Middle frontal gyrus (tissue), 1 donor: Measurements from ENCODE around the gene IBA57.

Experiments used
- DNase-seq: peaks from one replicate; pipeline ENCODE4 v3.0.0-alpha.2; 2015; ENCODE audit warnings: low spot score; ENCODE audit errors: extremely low spot score

IBA57 gene

GRCh38 chr1:228144993-228145343, 20.6 kb upstream of the IBA57 start:
- no peak for DNase-seq

GRCh38 chr1:228145463-228146416, 19.9 kb upstream of the IBA57 start:
- DNase-seq, result no peak

- no peak for DNase-seq
Observed at GRCh38 chr1:228146417-228147150, 19.0 kb upstream of the IBA57 start.

DNA sequence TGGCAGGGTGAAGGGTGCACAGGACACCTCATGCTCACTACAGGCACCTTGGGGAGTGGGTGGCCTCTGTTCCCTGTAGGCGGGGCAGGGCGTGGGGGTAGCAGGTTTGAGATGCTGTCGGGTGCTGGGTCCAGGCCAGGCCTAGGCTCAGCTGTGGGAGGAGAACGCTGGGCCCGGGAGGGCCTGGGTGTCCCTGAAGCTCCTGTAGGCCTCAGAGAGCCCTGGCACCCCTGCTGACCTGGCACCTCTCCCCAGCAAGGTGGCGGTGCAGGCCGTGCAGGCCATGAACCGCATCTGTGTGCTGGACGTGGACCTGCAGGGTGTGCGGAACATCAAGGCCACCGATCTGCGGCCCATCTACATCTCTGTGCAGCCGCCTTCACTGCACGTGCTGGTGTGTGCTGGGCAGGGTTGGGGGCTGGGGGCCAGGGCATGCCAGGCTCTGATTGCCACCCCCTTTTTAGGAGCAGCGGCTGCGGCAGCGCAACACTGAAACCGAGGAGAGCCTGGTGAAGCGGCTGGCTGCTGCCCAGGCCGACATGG, 18.4 kb upstream of the IBA57 start:
- DNase-seq, result no peak

- no peak for DNase-seq
Observed at GRCh38 chr1:228147768-228148167, 17.8 kb upstream of the IBA57 start.

DNA sequence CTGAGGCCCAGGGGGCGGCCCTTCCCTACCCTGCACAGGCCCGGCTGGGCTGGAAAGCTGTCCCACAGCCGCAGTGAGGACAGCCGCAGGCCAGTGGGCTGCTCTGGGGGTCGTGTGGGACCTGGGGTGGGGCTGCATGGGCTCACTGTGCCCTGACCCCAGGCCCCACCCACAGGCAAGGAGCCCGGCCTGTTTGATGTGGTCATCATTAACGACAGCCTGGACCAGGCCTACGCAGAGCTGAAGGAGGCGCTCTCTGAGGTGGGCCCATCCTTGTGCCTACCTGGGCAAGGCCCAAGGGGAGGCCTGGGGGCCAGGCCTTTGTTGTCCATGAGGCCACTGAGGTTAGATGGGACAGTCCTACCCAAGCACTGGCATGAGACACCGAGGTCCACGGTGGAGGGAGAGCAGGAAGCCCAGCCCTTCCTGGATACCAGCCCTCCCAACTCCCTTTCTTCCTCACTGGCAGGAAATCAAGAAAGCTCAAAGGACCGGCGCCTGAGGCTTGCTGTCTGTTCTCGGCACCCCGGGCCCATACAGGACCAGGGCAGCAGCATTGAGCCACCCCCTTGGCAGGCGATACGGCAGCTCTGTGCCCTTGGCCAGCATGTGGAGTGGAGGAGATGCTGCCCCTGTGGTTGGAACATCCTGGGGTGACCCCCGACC, 17.3 kb upstream of the IBA57 start:
- no peak for DNase-seq

- DNase-seq, result no peak
Observed at GRCh38 chr1:228148935-228149405, 16.6 kb upstream of the IBA57 start.

- DNase-seq, result no peak
Observed at GRCh38 chr1:228149406-228150119, 16.0 kb upstream of the IBA57 start, which contains the start of gene GJC2. GJC2 (plus strand) TSS chr1:228149930; CDS start chr1:228157759, 7,829 bp downstream.

DNA sequence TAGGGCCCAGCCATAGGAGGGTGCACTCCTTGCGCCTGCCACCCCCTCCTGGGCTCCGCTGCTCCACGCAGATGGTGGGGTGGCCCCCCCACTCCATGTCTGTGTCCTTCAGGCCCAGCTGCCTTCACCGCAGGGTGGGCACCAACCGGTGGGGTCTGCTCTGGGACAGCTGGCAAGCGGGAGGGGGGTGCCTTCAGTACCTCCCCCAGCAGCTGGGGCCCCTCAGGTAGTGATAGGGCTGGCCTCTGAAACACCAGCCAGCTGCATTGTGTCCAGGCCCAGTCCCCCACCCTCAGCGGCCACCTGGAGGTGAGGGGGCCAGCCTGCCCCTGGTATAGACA, 15.5 kb upstream of the IBA57 start:
- DNase-seq, result no peak

- DNase-seq, result no peak
Observed at GRCh38 chr1:228150461-228151179, 15.0 kb upstream of the IBA57 start.

- DNase-seq, result no peak
Observed at GRCh38 chr1:228151180-228151925, 14.3 kb upstream of the IBA57 start.

- DNase-seq, result no peak
Observed at GRCh38 chr1:228152097-228152917, 13.3 kb upstream of the IBA57 start.

DNA sequence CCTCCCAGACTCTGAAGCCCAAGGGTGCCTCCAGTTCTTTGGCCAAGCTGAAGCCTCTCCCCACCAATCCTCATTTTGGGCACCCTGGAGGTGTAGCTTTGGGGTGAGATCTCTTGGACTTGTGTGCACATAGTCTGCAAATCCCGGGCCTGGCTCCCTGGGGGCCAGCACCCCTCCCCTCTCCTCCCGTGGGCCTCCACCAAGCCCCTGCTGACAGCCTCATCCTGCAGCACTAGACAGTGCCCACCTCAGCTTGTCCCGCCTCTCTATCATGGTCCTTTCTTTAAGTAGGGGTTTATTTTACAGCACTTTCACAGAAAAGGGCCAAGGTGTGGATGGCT, 12.7 kb upstream of the IBA57 start:
- no peak for DNase-seq

GRCh38 chr1:228154021-228154669, 11.5 kb upstream of the IBA57 start:
- DNase-seq, result no peak

DNA sequence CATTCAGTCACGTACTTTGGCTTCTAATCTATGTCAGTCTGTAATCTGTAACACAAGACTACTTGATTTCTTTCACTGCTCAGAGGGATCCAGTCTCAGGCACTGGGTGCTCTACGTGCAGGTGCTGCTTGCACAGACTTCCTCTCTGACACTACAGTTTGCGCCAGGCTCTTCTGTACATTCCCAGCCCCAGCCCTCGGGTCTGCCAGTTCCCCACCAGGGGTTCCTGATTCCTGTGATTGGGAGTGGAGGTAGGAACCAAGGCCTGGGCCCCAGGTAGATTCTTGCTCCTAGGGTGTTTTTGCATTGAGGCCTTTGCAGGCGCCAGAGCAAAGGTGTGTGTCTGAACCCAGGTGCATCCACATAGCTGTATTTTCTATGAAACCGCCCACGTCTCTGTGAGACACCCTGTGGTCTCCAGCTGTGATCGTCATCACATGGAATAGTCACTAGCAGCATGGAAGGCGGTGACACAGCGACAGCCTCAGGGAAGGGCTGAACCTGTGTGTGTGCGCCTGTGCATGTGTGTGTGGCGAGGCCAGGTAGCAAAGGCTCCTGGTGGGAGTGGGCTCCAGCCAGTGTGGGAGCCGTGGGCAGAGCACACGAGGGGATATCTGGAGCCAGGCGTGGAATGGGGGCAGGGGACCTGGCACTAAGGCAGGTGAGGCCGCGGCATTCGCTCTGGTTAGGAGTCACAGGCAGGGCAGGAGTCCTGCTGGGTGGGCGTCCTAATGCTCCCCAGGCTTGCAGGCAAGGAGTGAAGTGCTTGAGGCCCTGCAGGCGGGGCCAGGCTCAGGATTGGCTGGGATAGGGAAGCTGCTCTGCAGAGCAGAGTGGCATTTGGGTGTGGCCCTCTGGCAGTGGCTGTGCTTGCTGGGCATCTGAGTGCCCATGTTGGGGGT, 10.7 kb upstream of the IBA57 start:
- DNase-seq, result no peak

DNA sequence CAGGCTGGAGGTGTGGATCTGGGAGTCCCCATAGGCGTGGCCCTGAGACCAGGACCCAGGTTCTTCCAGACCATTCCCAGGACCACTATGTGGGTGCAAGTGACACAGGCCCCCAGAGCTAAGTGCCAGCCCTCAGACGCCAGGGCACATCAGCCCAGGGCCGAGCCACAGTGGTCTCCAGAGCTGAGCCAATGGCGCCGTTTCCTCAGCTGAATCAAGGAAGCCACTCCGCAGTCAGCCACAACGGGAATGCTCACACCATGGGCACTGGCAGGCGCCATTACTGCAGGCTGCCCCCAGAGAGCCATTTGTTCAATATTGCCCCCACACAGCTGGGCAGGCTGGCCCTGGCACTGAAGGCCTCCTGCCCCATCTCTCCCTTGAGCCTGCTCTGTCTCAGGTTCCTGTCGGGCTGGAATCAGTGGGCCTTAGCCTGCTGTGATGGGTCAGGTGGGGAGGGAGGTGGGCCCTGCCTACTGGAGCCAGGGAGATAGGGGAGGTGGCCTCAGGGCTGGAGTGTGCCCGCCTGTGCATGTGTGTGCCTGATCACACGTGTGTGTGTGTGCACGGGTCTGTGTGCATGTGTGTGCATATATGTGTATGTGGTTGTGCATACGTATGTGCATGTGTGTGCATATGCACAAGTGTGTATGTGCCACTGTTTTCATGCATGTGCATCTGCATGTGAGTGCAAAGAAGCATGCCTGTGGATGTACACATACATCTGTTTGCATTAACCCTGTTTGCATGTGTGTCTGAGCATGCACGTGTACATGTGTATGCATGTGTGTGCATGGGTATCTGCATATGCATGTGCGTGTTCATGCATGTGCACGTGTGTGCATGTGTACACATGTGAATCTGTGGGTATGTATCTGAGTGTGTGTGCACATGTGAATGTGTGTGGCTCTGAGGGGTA, 9.7 kb upstream of the IBA57 start:
- DNase-seq, result no peak
